DOHH2 (cell line): Measurements from ENCODE around the gene PHYKPL.

Source experiments
- H3F3A ChIP-seq: fragments of 200-600 bp; sonication (generic), shearing (Covaris generic); 2 replicates; pipeline ENCODE4 v1.6.0; 2016; ENCODE audit warnings: antibody characterized with exemption, mild to moderate bottlenecking; ENCODE audit not compliant: control insufficient read depth, insufficient read depth
- H3K27ac ChIP-seq: fragments of 200-600 bp; sonication (generic); 2 replicates; pipeline ENCODE4 v1.5.1; 2014; ENCODE audit warnings: low read depth, mild to moderate bottlenecking, low read length, moderate library complexity
- H3K27me3 ChIP-seq: fragments of 200-600 bp; sonication (generic); 2 replicates; pipeline ENCODE4 v1.6.1; 2014; ENCODE audit warnings: mild to moderate bottlenecking, low read length, mixed read lengths; ENCODE audit not compliant: control insufficient read depth
- H3K36me3 ChIP-seq: fragments of 200-600 bp; sonication (generic); 2 replicates; pipeline ENCODE4 v1.6.1; 2014; ENCODE audit warnings: mild to moderate bottlenecking, low read length, moderate library complexity, mixed read lengths; ENCODE audit not compliant: control insufficient read depth
- H3K4me1 ChIP-seq: fragments of 200-600 bp; sonication (generic); 2 replicates; pipeline ENCODE4 v1.6.1; 2014; ENCODE audit warnings: mild to moderate bottlenecking, low read length, mixed read lengths; ENCODE audit not compliant: control insufficient read depth
- H3K4me2 ChIP-seq: fragments of 200-600 bp; sonication (generic); 2 replicates; pipeline ENCODE4 v1.6.0; 2014; ENCODE audit warnings: mild to moderate bottlenecking, low read length, moderate library complexity
- H3K4me3 ChIP-seq: fragments of 200-600 bp; sonication (generic); 2 replicates; pipeline ENCODE4 v1.5.1; 2014; ENCODE audit warnings: mild to moderate bottlenecking, low read length, mixed read lengths
- H3K79me2 ChIP-seq: fragments of 200-600 bp; sonication (generic); 2 replicates; pipeline ENCODE4 v1.6.1; 2014; ENCODE audit warnings: mild to moderate bottlenecking, low read length, mixed read lengths; ENCODE audit not compliant: control insufficient read depth
- H3K9me2 ChIP-seq: fragments of 200-600 bp; sonication (generic); replicated peaks from 2 replicates; pipeline ENCODE4 v1.6.1; 2014; ENCODE audit warnings: mild to moderate bottlenecking, low read length, mixed read lengths; ENCODE audit not compliant: control insufficient read depth
- H3K9me3 ChIP-seq: fragments of 200-600 bp; sonication (generic); 2 replicates; pipeline ENCODE4 v1.6.1; 2014; ENCODE audit warnings: antibody characterized with exemption, low read length, mixed read lengths; ENCODE audit not compliant: control insufficient read depth, insufficient read depth
- H4K20me1 ChIP-seq: fragments of 200-600 bp; sonication (generic); 2 replicates; pipeline ENCODE4 v1.6.0; 2014; ENCODE audit warnings: low read depth, mild to moderate bottlenecking, antibody characterized with exemption, low read length, moderate library complexity; ENCODE audit not compliant: control insufficient read depth, insufficient read depth
- EZH2phosphoT487 ChIP-seq: fragments of 200-600 bp; sonication (generic); IDR thresholded peaks from 2 replicates; pipeline ENCODE4 v1.6.1; 2017; ENCODE audit warnings: borderline replicate concordance, mild to moderate bottlenecking, antibody characterized with exemption, low read length, moderate library complexity, mixed read lengths
- TF ChIP-seq, protein P1 (sequence below): fragments of 200-600 bp; sonication (generic); IDR thresholded peaks from one replicate; pipeline ENCODE4 v1.5.1; 2014; ENCODE audit warnings: antibody characterized with exemption, mild to moderate bottlenecking, low read depth, low read length; ENCODE audit not compliant: poor library complexity, severe bottlenecking

PHYKPL gene

GRCh38 chr5:178223828-178224335 lies 8.7 kb downstream of the PHYKPL start:
- Histone ChIP-seq H4K20me1 (peaks cover 2% of the 10 kb centered on the region), H3K36me3 (peaks cover 91% of the 10 kb centered on the region)
- TF ChIP-seq EZH2phosphoT487, result no peak
- TF ChIP-seq, protein P1, sequence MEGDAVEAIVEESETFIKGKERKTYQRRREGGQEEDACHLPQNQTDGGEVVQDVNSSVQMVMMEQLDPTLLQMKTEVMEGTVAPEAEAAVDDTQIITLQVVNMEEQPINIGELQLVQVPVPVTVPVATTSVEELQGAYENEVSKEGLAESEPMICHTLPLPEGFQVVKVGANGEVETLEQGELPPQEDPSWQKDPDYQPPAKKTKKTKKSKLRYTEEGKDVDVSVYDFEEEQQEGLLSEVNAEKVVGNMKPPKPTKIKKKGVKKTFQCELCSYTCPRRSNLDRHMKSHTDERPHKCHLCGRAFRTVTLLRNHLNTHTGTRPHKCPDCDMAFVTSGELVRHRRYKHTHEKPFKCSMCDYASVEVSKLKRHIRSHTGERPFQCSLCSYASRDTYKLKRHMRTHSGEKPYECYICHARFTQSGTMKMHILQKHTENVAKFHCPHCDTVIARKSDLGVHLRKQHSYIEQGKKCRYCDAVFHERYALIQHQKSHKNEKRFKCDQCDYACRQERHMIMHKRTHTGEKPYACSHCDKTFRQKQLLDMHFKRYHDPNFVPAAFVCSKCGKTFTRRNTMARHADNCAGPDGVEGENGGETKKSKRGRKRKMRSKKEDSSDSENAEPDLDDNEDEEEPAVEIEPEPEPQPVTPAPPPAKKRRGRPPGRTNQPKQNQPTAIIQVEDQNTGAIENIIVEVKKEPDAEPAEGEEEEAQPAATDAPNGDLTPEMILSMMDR, result no peak

DNA sequence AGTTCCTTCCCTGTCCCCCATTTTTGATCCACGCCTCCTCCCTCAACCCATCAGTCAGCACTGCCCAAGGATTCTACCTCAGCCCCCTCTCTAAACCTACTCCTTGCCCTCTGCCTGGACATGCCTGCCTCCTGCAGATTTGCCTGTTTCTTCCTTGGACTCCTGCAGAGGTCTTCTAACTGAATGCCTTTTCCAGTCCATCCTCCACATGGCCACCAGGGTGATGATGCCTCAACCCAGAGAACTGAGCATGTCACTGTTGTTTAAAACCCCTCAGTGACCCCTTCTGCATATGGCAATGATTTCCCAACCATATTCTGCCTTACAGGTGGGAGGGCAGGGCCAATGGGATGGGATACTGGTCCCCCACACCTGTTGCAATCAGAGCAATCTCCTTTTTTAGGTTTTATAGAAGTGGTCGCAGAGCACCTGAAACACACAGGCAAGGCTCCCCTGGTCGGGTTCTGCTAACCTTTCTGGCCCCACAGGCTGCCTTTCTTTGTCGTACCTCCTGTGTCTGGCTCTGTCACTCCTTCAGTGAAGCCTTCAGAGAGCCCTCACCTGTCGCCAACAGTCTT lies 9.3 kb downstream of the PHYKPL start:
- H3K4me1 ChIP-seq, result no peaks in the 10 kb centered on the region
- H3K9me2 ChIP-seq, result no peaks in the 10 kb centered on the region
- H3K27me3 ChIP-seq, result no peaks in the 10 kb centered on the region
- no peak overlapping the region for H3K4me2 ChIP-seq
- H3K79me2 ChIP-seq, result peaks cover 20% of the 10 kb centered on the region
- peaks cover 91% of the 10 kb centered on the region for H3K36me3 ChIP-seq
- H3K27ac ChIP-seq, result no peak overlapping the region
- TF ChIP-seq, protein P1, result no peak
- no peak for TF ChIP-seq EZH2phosphoT487
- peaks cover 2% of the 10 kb centered on the region for H4K20me1 ChIP-seq
- H3K9me3 ChIP-seq, result no peaks in the 10 kb centered on the region
- H3F3A ChIP-seq, result peaks cover 22% of the 10 kb centered on the region
- no peak overlapping the region for H3K4me3 ChIP-seq

More at GRCh38 chr5:178223828-178224335, 8.7 kb downstream of the PHYKPL start:
- Histone ChIP-seq H3K4me2 (no peak overlapping the region), H3K9me2 (no peaks in the 10 kb centered on the region), H3K9me3 (no peaks in the 10 kb centered on the region), H3K27me3 (no peaks in the 10 kb centered on the region), H3K4me3 (no peak overlapping the region), H3F3A (peaks cover 16% of the 10 kb centered on the region), H3K4me1 (no peaks in the 10 kb centered on the region), H3K27ac (no peak overlapping the region), H3K79me2 (peaks cover 26% of the 10 kb centered on the region)

DNA sequence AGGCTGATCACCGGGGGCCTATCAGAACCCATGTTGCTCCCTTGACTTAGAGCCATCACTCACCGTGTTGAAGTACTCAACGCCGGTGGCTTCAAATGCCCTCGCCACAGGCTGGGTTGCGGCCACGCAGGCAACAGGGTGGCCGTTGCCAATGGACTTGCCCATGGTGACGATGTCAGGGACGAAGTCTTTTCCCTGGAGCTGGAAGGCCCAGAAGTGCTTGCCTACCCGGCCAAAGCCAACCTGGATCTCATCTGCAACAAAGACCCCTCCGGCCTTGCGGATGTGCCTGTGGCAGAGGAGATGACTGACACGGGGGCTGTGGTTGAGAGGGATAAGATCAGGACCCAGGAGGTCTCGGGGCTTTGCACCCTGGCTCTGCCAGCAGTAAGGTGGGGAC lies 10.3 kb downstream of the PHYKPL start:
- no peaks in the 10 kb centered on the region for H3K27me3 ChIP-seq
- no peaks in the 10 kb centered on the region for H3K9me3 ChIP-seq
- no peaks in the 10 kb centered on the region for H3K4me1 ChIP-seq
- H4K20me1 ChIP-seq, result peaks cover 2% of the 10 kb centered on the region; the same call in 1 of the 2 replicates
- H3K36me3 ChIP-seq, result peaks cover 83% of the 10 kb centered on the region
- peaks cover 12% of the 10 kb centered on the region for H3K79me2 ChIP-seq
- no peaks in the 10 kb centered on the region for H3K9me2 ChIP-seq
- TF ChIP-seq, protein P1, result no peak
- H3F3A ChIP-seq, result peaks cover 22% of the 10 kb centered on the region
- H3K27ac ChIP-seq, result no peak overlapping the region
- no peak overlapping the region for H3K4me3 ChIP-seq
- no peak overlapping the region for H3K4me2 ChIP-seq
